HG03175 (cell line): ENCODE data around the gene C1QTNF5.

Source experiments
- ATAC-seq: cut with Tn5 transposase; IDR thresholded peaks from one replicate; pipeline ENCODE4 v1.9.1; 2021; ENCODE audit warnings: mild to moderate bottlenecking, moderate library complexity; ENCODE audit not compliant: unreplicated experiment

The C1QTNF5 gene

GRCh38 chr11:119297938-119298337 lies 42.7 kb downstream of the C1QTNF5 start:
- ATAC-seq: no peak

DNA sequence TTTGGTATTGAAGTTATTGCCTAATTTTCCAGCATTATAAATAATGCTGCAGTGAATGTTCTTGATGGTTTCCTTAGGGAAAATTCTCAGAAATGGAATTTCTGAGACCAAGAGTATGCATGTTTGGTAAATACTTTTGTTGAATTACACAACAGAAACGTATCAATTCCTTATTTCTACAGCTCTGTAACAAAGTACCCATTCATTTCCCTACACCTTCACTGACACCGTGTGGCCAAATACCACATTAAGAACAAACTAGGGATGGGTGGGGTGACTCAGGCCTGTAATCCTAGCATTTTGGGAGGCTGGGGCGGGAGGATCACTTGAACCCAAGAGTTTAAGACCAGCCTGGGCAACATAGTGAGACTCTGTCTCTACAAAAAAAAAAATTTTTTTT lies 45.5 kb downstream of the C1QTNF5 start:
- ATAC-seq: no peak

DNA sequence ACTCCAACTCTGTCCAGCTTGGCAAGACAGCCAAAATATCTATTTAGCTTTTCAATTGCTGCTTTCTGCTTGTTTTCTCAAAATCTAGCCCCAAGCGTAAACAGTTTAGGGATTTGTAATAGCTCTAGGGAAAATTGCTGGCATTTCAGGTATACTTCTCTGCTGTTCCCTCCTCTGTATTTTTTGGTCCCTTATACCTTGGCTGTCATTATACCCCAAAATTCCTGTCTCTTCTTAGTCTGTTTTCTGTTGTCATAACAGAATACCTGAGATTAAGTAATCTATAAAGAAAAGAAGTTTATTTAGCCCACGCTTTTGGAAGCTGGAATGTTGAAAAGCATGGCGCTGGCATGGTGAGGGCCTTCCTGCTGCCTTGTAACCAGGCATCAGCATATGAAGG lies 47.2 kb downstream of the C1QTNF5 start:
- ATAC-seq: no peak

DNA sequence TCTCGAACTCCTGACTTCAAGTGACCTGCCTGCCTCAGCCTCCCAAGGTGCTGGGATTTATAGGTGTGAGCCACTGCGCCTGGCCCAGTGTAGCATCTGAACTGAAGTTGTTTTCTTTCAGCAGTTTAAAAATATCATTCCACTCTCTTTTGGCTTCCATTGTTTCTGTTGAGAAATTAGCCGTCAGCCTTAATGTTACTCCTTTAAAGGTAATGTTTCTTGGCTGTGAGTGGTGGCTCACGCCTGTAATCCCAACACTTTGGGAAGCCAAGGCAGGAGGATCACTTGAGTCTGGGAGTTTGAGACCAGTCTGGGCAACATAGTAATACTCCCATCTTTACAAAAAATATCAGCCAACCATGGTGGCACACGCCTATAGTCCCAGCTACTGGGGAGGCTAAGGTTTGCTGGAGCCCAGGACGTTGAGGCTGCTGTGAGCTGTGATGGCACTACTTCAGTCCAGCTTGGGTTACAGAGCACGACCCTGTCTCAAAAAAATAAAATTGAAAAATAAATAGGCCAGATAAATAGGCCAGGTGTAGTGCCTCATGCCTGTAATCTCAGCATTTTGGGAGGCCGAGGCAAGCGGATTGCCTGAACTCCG lies 49.7 kb downstream of the C1QTNF5 start:
- no peak for ATAC-seq
